GM23338 (cell line): ENCODE results near the gene ZNF219. TPM values are rescaled to one million over a fixed set of nuclear protein-coding genes. Genes with fewer than 3 reads are reported as not detected.

Experiments used
- ATAC-seq: fragments of 200-7000 bp; cut with Tn5 transposase; 3 replicates; pipeline ENCODE4 v1.9.1; 2020
- DNase-seq: peaks from one replicate; pipeline ENCODE4 v3.0.0-alpha.2; 2015; ENCODE audit warnings: low spot score
- H2AFZ ChIP-seq: fragments of 200-600 bp; sonication (generic); 2 replicates; pipeline ENCODE4 v1.8.0; 2016; ENCODE audit warnings: antibody characterized with exemption, mild to moderate bottlenecking, moderate library complexity
- H3F3A ChIP-seq: fragments of 200-600 bp; sonication (generic); replicated peaks from 2 replicates; pipeline ENCODE4 v1.8.0; 2017; ENCODE audit warnings: antibody characterized with exemption, mixed run types, low read depth
- H3K27ac ChIP-seq: fragments of 200-600 bp; sonication (generic); 2 replicates; pipeline ENCODE4 v1.6.1; 2016; ENCODE audit warnings: low read depth
- H3K27me3 ChIP-seq: fragments of 200-600 bp; sonication (generic); 2 replicates; pipeline ENCODE4 v1.8.0; 2016; ENCODE audit warnings: mild to moderate bottlenecking, mixed run types, moderate library complexity; ENCODE audit not compliant: insufficient read depth
- H3K36me3 ChIP-seq: fragments of 200-600 bp; sonication (generic); 2 replicates; pipeline ENCODE4 v1.8.0; 2016; ENCODE audit warnings: mild to moderate bottlenecking; ENCODE audit not compliant: insufficient read depth
- H3K4me1 ChIP-seq: fragments of 200-600 bp; sonication (generic); 2 replicates; pipeline ENCODE4 v1.8.0; 2016; ENCODE audit warnings: mild to moderate bottlenecking, moderate library complexity; ENCODE audit not compliant: insufficient read depth
- H3K4me2 ChIP-seq: fragments of 200-600 bp; sonication (generic); 2 replicates; pipeline ENCODE4 v1.7.1; 2017; ENCODE audit warnings: mixed run types
- H3K4me3 ChIP-seq: fragments of 200-600 bp; sonication (generic); 2 replicates; pipeline ENCODE4 v1.6.1; 2016; ENCODE audit warnings: mixed run types
- H3K79me2 ChIP-seq: fragments of 200-600 bp; sonication (generic); replicated peaks from 2 replicates; pipeline ENCODE4 v1.8.0; 2017; ENCODE audit warnings: mild to moderate bottlenecking; ENCODE audit not compliant: insufficient read depth
- H3K9me2 ChIP-seq: fragments of 200-600 bp; sonication (generic); 2 replicates; pipeline ENCODE4 v1.8.0; 2017; ENCODE audit not compliant: insufficient read depth
- H4K20me1 ChIP-seq: fragments of 200-600 bp; sonication (generic); replicated peaks from 2 replicates; pipeline ENCODE4 v1.8.0; 2017; ENCODE audit warnings: mild to moderate bottlenecking; ENCODE audit not compliant: insufficient read depth
- H3K27ac Mint-ChIP-seq: 2 replicates; pipeline ENCODE4 v1.8.0; 2020; ENCODE audit warnings: inconsistent platforms, mild to moderate bottlenecking, moderate library complexity, mixed read lengths
- H3K27me3 Mint-ChIP-seq: 3 replicates; pipeline ENCODE4 v1.8.0; 2022; ENCODE audit warnings: low read depth, mild to moderate bottlenecking, moderate library complexity, mixed read lengths, inconsistent platforms; ENCODE audit not compliant: insufficient read depth, poor library complexity
- H3K36me3 Mint-ChIP-seq: 3 replicates; pipeline ENCODE4 v1.8.0; 2021; ENCODE audit warnings: low read depth, mild to moderate bottlenecking, inconsistent platforms, moderate library complexity, mixed read lengths
- H3K4me1 Mint-ChIP-seq: 3 replicates; pipeline ENCODE4 v1.8.0; 2020; ENCODE audit warnings: mild to moderate bottlenecking, inconsistent platforms, mixed read lengths
- H3K4me3 Mint-ChIP-seq: 3 replicates; pipeline ENCODE4 v1.8.0; 2021; ENCODE audit warnings: moderate library complexity, mild to moderate bottlenecking, inconsistent platforms, mixed read lengths
- H3K9me3 Mint-ChIP-seq: 3 replicates; pipeline ENCODE4 v1.8.0; 2020; ENCODE audit warnings: moderate library complexity, mild to moderate bottlenecking, inconsistent platforms, mixed read lengths
- CREB1 ChIP-seq: fragments of 250-450 bp; sonication (Bioruptor Pico); IDR thresholded peaks from 2 replicates; pipeline ENCODE4 v1.5.0; 2020; ENCODE audit warnings: low read depth, mild to moderate bottlenecking, moderate library complexity
- EZH2 ChIP-seq: fragments of 200-600 bp; sonication (generic); IDR thresholded peaks from one replicate; pipeline ENCODE4 v1.8.0; 2017; ENCODE audit warnings: antibody characterized with exemption, mild to moderate bottlenecking, low read depth; ENCODE audit not compliant: unreplicated experiment
- EZH2phosphoT487 ChIP-seq: fragments of 200-600 bp; sonication (generic); IDR thresholded peaks from one replicate; pipeline ENCODE4 v1.8.1; 2018; ENCODE audit warnings: antibody characterized with exemption; ENCODE audit not compliant: unreplicated experiment
- STAT1 ChIP-seq: IDR thresholded peaks from one replicate; pipeline ENCODE4 v1.6.1; 2016; ENCODE audit warnings: antibody characterized with exemption; ENCODE audit not compliant: unreplicated experiment
- ZNF331 ChIP-seq: fragments of 250-450 bp; sonication (Bioruptor Pico); IDR thresholded peaks from 2 replicates; pipeline ENCODE4 v1.5.0; 2020; ENCODE audit warnings: low read depth, mild to moderate bottlenecking, moderate library complexity
- polyA plus RNA-seq: library from polyadenylated mRNA; unstranded; fragments of >200 nt; fragmentation: Nextera tagmentation; extraction: Ambion mirVana; gene quantifications from 2 replicates; pipeline ENCODE4 v1.2.1, GENCODE V29; 2016
- total RNA-seq: library from RNA; depleted of rRNA; stranded (reverse); fragments of >200 nt; shearing (Covaris generic); gene quantifications from 2 replicates; pipeline ENCODE4 v1.2.3, GENCODE V29; 2014
- TF ChIP-seq, protein P1 (sequence below): fragments of 250-450 bp; sonication (Bioruptor Pico); IDR thresholded peaks from 2 replicates; pipeline ENCODE4 v1.5.0; 2020; ENCODE audit warnings: mild to moderate bottlenecking, moderate library complexity
- TF ChIP-seq, protein P2 (sequence below), 2 experiments: fragments of 200-600 bp in 1 of 2; sonication (generic) in 1 of 2; conservative IDR thresholded peaks; 2 replicates each; pipeline versions ENCODE4 v1.5.1 to v1.6.1; 2016 to 2017; ENCODE audit warnings: antibody characterized with exemption in 2 of 2, low read depth in 2 of 2, mild to moderate bottlenecking in 2 of 2, moderate library complexity in 1 of 2

Gene ZNF219
- total and polyA plus RNA-seq, 2 experiments from 2014 or later, result 37.7 to 153 TPM

DNA sequence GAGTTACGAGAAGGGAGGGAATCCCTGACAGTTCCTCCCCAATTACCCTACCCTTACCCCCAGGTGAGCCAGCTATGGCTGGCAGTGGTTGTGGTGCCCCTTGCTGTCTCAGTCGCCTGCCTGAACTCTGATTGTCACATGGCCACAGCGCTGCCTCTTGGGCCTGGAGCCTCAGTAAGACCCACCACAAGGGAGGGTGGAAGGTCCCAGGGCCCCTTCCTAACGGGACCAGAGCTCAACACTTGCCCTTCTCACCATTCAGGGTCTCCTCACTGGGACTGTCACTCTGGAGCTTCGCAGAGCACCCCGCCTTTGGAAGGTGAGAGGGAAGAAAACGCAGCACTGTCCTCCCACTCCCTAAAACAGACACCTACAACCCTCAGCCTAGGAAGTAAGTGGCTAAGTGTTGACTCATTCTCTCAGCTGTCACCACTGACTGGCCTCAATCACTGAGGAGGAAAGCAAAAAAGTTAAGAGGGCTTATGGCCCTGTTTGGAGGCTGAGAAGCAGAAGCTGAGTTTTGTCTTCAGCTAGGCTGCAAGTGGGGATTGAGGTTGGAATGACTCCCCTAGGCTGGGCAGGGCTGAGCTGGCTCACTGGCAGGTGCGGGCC is 3.5 kb upstream of the ZNF219 start (continued):
- TF ChIP-seq, protein P1, sequence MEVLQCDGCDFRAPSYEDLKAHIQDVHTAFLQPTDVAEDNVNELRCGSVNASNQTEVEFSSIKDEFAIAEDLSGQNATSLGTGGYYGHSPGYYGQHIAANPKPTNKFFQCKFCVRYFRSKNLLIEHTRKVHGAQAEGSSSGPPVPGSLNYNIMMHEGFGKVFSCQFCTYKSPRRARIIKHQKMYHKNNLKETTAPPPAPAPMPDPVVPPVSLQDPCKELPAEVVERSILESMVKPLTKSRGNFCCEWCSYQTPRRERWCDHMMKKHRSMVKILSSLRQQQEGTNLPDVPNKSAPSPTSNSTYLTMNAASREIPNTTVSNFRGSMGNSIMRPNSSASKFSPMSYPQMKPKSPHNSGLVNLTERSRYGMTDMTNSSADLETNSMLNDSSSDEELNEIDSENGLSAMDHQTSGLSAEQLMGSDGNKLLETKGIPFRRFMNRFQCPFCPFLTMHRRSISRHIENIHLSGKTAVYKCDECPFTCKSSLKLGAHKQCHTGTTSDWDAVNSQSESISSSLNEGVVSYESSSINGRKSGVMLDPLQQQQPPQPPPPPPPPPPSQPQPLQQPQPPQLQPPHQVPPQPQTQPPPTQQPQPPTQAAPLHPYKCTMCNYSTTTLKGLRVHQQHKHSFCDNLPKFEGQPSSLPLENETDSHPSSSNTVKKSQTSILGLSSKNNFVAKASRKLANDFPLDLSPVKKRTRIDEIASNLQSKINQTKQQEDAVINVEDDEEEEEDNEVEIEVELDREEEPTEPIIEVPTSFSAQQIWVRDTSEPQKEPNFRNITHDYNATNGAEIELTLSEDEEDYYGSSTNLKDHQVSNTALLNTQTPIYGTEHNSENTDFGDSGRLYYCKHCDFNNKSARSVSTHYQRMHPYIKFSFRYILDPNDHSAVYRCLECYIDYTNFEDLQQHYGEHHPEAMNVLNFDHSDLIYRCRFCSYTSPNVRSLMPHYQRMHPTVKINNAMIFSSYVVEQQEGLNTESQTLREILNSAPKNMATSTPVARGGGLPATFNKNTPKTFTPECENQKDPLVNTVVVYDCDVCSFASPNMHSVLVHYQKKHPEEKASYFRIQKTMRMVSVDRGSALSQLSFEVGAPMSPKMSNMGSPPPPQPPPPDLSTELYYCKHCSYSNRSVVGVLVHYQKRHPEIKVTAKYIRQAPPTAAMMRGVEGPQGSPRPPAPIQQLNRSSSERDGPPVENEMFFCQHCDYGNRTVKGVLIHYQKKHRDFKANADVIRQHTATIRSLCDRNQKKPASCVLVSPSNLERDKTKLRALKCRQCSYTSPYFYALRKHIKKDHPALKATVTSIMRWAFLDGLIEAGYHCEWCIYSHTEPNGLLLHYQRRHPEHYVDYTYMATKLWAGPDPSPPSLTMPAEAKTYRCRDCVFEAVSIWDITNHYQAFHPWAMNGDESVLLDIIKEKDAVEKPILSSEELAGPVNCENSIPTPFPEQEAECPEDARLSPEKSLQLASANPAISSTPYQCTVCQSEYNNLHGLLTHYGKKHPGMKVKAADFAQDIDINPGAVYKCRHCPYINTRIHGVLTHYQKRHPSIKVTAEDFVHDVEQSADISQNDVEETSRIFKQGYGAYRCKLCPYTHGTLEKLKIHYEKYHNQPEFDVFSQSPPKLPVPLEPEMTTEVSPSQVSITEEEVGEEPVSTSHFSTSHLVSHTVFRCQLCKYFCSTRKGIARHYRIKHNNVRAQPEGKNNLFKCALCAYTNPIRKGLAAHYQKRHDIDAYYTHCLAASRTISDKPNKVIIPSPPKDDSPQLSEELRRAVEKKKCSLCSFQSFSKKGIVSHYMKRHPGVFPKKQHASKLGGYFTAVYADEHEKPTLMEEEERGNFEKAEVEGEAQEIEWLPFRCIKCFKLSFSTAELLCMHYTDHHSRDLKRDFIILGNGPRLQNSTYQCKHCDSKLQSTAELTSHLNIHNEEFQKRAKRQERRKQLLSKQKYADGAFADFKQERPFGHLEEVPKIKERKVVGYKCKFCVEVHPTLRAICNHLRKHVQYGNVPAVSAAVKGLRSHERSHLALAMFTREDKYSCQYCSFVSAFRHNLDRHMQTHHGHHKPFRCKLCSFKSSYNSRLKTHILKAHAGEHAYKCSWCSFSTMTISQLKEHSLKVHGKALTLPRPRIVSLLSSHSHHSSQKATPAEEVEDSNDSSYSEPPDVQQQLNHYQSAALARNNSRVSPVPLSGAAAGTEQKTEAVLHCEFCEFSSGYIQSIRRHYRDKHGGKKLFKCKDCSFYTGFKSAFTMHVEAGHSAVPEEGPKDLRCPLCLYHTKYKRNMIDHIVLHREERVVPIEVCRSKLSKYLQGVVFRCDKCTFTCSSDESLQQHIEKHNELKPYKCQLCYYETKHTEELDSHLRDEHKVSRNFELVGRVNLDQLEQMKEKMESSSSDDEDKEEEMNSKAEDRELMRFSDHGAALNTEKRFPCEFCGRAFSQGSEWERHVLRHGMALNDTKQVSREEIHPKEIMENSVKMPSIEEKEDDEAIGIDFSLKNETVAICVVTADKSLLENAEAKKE (CRISPR knock-in tag), result no peak
- no peak for TF ChIP-seq STAT1
- TF ChIP-seq ZNF331 (CRISPR knock-in tag), result no peak
- TF ChIP-seq EZH2, result no peak
- TF ChIP-seq EZH2phosphoT487, result no peak

- peak within 1 kb of the TSS; percentile 91; the same call in 2 of the 3 replicates for H3K4me3 Mint-ChIP-seq
- H4K20me1 ChIP-seq, result no peaks in the 10 kb centered on the region; the same call in 1 of the 2 replicates
- no peaks in the 10 kb centered on the region for H3K36me3 ChIP-seq
- ATAC-seq (no peak), DNase-seq (no peak)
- peak within 1 kb of the TSS; percentile 90; the same call in 1 of the 2 replicates for H3K4me3 ChIP-seq
- peaks cover 46% of the 10 kb centered on the region for H3K4me1 ChIP-seq
- peak within 1 kb of the TSS; percentile 78; the same call in 1 of the 2 replicates for H3K4me2 ChIP-seq
- H3K9me3 Mint-ChIP-seq, result no peaks in the 10 kb centered on the region; the same call in 2 of the 3 replicates
- H3K27ac Mint-ChIP-seq, result peak within 1 kb of the TSS; percentile 96
- H3K9me2 ChIP-seq, result no peaks in the 10 kb centered on the region
- H3F3A ChIP-seq, result peaks cover 9% of the 10 kb centered on the region
- peaks cover 21% of the 10 kb centered on the region for H3K27me3 Mint-ChIP-seq
- no peak within 1 kb of the TSS for H3K27ac ChIP-seq
- no peak within 1 kb of the TSS for H2AFZ ChIP-seq
- H3K79me2 ChIP-seq, result peaks cover 33% of the 10 kb centered on the region
- no peaks in the 10 kb centered on the region; the same call in 2 of the 3 replicates for H3K36me3 Mint-ChIP-seq
- no peaks in the 10 kb centered on the region for H3K27me3 ChIP-seq
- H3K4me1 Mint-ChIP-seq, result peaks cover 68% of the 10 kb centered on the region
- TF ChIP-seq, protein P2, sequence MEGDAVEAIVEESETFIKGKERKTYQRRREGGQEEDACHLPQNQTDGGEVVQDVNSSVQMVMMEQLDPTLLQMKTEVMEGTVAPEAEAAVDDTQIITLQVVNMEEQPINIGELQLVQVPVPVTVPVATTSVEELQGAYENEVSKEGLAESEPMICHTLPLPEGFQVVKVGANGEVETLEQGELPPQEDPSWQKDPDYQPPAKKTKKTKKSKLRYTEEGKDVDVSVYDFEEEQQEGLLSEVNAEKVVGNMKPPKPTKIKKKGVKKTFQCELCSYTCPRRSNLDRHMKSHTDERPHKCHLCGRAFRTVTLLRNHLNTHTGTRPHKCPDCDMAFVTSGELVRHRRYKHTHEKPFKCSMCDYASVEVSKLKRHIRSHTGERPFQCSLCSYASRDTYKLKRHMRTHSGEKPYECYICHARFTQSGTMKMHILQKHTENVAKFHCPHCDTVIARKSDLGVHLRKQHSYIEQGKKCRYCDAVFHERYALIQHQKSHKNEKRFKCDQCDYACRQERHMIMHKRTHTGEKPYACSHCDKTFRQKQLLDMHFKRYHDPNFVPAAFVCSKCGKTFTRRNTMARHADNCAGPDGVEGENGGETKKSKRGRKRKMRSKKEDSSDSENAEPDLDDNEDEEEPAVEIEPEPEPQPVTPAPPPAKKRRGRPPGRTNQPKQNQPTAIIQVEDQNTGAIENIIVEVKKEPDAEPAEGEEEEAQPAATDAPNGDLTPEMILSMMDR (conservative IDR thresholded peaks at IDR 0.05; ENCODE audit: low read depth in 2 of 2), result no peak
- TF ChIP-seq ZNF331 (CRISPR knock-in tag) (no peak), CREB1 (CRISPR knock-in tag) (no peak)
Observed at GRCh38 chr14:21100931-21101330, 2.5 kb upstream of the ZNF219 start, which contains the start of gene TMEM253. Gene TMEM253 (plus strand): TSS chr14:21101066. CDS start chr14:21101344, 278 bp downstream.
